ENCODE results near the gene ETFBKMT. TPM values are rescaled to one million over a fixed set of nuclear protein-coding genes. Genes with fewer than 3 reads are reported as not detected.

Gene ETFBKMT
- polyA plus RNA-seq, 1 of the 3 experiments (the other 2 are of a cell fraction): 1.6 TPM

GRCh38 chr12:31618228-31619025, 41.1 kb upstream of the ETFBKMT start:
- TF ChIP-seq FOSL2 (IDR thresholded peaks at IDR 0.05; ENCODE audit: borderline replicate concordance, low read depth): no peak
- Histone ChIP-seq H3K4me2 (no peak overlapping the region), H3K79me2 (ENCODE audit: insufficient read depth) (no peaks in the 10 kb centered on the region), H3K4me1 (ENCODE audit: control insufficient read depth in 1 of 2, insufficient read depth in 2 of 2, low read depth in 1 of 2, low read length in 1 of 2) (no peaks in the 10 kb centered on the region), H4K20me1 (ENCODE audit: insufficient read depth) (no peaks in the 10 kb centered on the region), H3K9me3 (no peaks in the 10 kb centered on the region), H3K36me3 (replicated peaks in 1 of 2; ENCODE audit: control insufficient read depth in 1 of 2, insufficient read depth in 2 of 2, low read length in 1 of 2) (peaks cover 0 to 12% of the 10 kb centered on the region in 2 experiments), H3K9ac (no peak overlapping the region), H3K9me2 (no peaks in the 10 kb centered on the region), H3K4me3 (ENCODE audit: low read depth in 2 of 2, low read length in 1 of 2) (no peak overlapping the region), H3K27me3 (ENCODE audit: insufficient read depth) (no peaks in the 10 kb centered on the region), H2AFZ (ENCODE audit: low read depth) (no peak overlapping the region), H3F3A (replicated peaks; ENCODE audit: insufficient read depth) (no peaks in the 10 kb centered on the region), H3K27ac (ENCODE audit: low read depth in 2 of 2, low read length in 1 of 2) (no peak overlapping the region)
- ChIA-PET CTCF (interaction anchor here (1.2 kb wide), 1 partner anchor 216 kb away, joined by 4 read pairs; no protein-coding TSS in a partner anchor), POLR2A (no interaction called here)
- DNase-seq: no peak
- 81% methylated on average over 2 of the region's 3 CpGs for WGBS (ENCODE audit: low lambda C conversion rate)

DNA sequence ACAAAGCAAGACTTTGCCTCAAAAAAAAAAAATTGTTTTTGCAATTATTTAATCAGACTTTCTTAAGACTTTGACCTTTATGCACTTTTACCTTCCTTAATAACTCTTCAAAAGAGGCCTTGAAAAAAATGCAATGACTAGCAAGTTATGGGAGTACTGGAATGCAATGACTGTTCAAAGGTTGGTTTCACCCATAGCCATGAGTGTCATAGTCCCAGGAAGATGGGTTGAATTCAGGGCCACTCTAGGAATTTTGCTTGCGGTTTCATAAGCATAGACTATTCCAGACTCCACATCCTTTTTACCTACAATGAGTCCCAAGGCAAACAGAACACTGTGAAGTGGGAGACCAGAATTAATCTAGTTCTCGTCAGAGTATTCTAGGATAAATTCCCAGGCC, 39.2 kb upstream of the ETFBKMT start:
- no peak for TF ChIP-seq EP300 (IDR thresholded peaks at IDR 0.05; ENCODE audit: borderline replicate concordance in 1 of 2, low read depth in 1 of 2, low read length in 1 of 2)
- no peak for TF ChIP-seq USF1 (IDR thresholded peaks at IDR 0.05; ENCODE audit: borderline replicate concordance, low read depth)
- no peak for TF ChIP-seq PBX3 (IDR thresholded peaks at IDR 0.05)
- no peak for TF ChIP-seq CHD2 (IDR thresholded peaks at IDR 0.05; ENCODE audit: low read length, partially characterized antibody)
- no peak for TF ChIP-seq MEF2A (IDR thresholded peaks at IDR 0.05; ENCODE audit: borderline replicate concordance, low read depth)
- TF ChIP-seq, protein P1, sequence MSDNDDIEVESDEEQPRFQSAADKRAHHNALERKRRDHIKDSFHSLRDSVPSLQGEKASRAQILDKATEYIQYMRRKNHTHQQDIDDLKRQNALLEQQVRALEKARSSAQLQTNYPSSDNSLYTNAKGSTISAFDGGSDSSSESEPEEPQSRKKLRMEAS (IDR thresholded peaks at IDR 0.05; ENCODE audit: low read depth): no peak
- no peak for TF ChIP-seq FOXJ3 (CRISPR knock-in tag; IDR thresholded peaks at IDR 0.05)
- TF ChIP-seq NRF1 (IDR thresholded peaks at IDR 0.05; ENCODE audit: low read depth, low read length): no peak
- TF ChIP-seq FOXM1 (IDR thresholded peaks at IDR 0.05; ENCODE audit: low read depth): no peak
- no peak for TF ChIP-seq SIN3A (IDR thresholded peaks at IDR 0.05; ENCODE audit: borderline replicate concordance, low read depth, low read length)
- no peak for TF ChIP-seq GABPA (IDR thresholded peaks at IDR 0.05; ENCODE audit: low read depth)
- TF ChIP-seq IRF3 (IDR thresholded peaks at IDR 0.05; ENCODE audit: low read depth, low read length): no peak
- TF ChIP-seq TAF1 (IDR thresholded peaks at IDR 0.05; ENCODE audit: borderline replicate concordance, low read depth, low read length): no peak
- TF ChIP-seq MXI1 (IDR thresholded peaks at IDR 0.05; ENCODE audit: low read depth, low read length): no peak
- TF ChIP-seq EZH2phosphoT487 (IDR thresholded peaks at IDR 0.05; ENCODE audit: borderline replicate concordance, low read depth): no peak
- TF ChIP-seq SMC3 (IDR thresholded peaks at IDR 0.05; ENCODE audit: low read depth, low read length): no peak
- TF ChIP-seq TEAD4 (IDR thresholded peaks at IDR 0.05; ENCODE audit: borderline replicate concordance, insufficient read depth): no peak
- TF ChIP-seq TCF12 (IDR thresholded peaks at IDR 0.05): no peak
- Histone ChIP-seq H3K27ac (ENCODE audit: low read depth in 2 of 2, low read length in 1 of 2) (no peak overlapping the region), H3K4me2 (no peak overlapping the region), H3K4me3 (ENCODE audit: low read depth in 2 of 2, low read length in 1 of 2) (no peak overlapping the region), H3K9me3 (no peaks in the 10 kb centered on the region), H2AFZ (ENCODE audit: low read depth) (no peak overlapping the region), H3K36me3 (replicated peaks in 1 of 2; ENCODE audit: control insufficient read depth in 1 of 2, insufficient read depth in 2 of 2, low read length in 1 of 2) (peaks cover 0 to 12% of the 10 kb centered on the region in 2 experiments), H3F3A (replicated peaks; ENCODE audit: insufficient read depth) (no peaks in the 10 kb centered on the region), H3K27me3 (ENCODE audit: insufficient read depth) (no peaks in the 10 kb centered on the region), H3K4me1 (ENCODE audit: control insufficient read depth in 1 of 2, insufficient read depth in 2 of 2, low read depth in 1 of 2, low read length in 1 of 2) (no peaks in the 10 kb centered on the region), H3K79me2 (ENCODE audit: insufficient read depth) (no peaks in the 10 kb centered on the region), H3K9ac (no peak overlapping the region), H4K20me1 (ENCODE audit: insufficient read depth) (no peaks in the 10 kb centered on the region), H3K9me2 (no peaks in the 10 kb centered on the region)
- no peak for DNase-seq
- ChIA-PET POLR2A (no interaction called here), CTCF (no interaction called here)
- 89% methylated on average over 2 of the region's 2 CpGs for WGBS (ENCODE audit: low lambda C conversion rate)
